Skeletal muscle cell (primary cell): Measurements from ENCODE around the gene SGSM1.

Experiments used
- DNase-seq: peaks from one replicate; pipeline ENCODE4 v3.0.0-alpha.2; 2010; ENCODE audit warnings: low read depth
- H3K4me3 ChIP-seq: 2 replicates; pipeline ENCODE4 v1.5.1; 2011; ENCODE audit warnings: low read depth, mild to moderate bottlenecking, control low read depth, low read length, moderate library complexity

SGSM1 gene

GRCh38 chr22:24806663-24807001, 621 bp downstream of the SGSM1 start:
- no peak overlapping the region for H3K4me3 ChIP-seq
- DNase-seq: no peak

DNA sequence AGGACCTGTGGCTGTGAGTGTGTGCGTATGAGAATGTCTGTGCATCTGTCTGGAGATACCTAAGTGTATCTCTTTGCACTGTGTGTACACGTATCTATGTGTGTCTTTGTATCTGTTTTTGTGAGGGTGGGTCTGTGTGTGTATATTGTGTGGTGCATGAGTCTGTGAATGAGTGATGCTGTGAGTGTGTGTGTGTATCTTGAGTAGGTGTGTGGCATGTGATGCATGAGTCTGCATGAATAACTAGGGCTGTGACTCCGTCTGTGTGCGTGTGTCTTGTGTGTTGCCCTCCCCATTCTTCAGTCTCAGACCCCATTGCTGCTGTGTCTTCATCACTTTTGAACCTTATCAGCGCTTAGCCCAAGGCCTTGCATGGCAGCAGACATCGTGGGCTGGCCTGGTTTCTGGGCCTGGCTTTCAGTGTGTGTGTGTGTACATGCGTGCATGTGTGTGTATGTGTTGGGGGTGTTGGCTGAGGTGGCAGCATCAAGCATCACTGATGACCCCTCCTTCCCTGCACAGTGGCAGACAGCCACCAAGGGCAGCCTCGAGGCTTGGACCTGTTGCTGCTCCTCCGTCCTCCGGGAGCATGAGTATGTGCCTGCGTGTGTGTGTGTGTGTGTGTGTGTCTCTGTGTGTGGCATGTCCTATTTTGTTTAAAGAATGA, 1.4 kb downstream of the SGSM1 start:
- H3K4me3 ChIP-seq: no peak overlapping the region
- DNase-seq: no peak

DNA sequence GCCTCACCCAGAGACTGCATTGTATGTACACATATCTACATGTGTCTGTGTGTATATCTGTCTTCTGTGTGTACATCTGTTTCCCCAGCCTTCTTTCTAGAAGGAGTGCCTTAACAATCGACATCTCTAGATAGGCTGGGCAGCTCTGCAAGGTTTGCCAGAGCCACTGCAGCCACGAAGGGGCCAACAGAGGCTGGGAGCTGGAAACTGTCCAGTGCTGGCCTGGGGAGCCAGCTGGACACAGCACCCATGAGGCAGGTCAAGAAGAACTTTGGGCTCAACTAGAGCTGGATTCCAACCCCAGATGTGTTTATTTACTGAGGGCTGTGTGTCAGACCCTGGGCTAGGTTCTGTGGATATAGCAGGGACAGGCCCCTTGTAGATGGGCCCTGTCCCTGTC, 3.3 kb downstream of the SGSM1 start:
- DNase-seq: no peak
- H3K4me3 ChIP-seq: no peak overlapping the region

DNA sequence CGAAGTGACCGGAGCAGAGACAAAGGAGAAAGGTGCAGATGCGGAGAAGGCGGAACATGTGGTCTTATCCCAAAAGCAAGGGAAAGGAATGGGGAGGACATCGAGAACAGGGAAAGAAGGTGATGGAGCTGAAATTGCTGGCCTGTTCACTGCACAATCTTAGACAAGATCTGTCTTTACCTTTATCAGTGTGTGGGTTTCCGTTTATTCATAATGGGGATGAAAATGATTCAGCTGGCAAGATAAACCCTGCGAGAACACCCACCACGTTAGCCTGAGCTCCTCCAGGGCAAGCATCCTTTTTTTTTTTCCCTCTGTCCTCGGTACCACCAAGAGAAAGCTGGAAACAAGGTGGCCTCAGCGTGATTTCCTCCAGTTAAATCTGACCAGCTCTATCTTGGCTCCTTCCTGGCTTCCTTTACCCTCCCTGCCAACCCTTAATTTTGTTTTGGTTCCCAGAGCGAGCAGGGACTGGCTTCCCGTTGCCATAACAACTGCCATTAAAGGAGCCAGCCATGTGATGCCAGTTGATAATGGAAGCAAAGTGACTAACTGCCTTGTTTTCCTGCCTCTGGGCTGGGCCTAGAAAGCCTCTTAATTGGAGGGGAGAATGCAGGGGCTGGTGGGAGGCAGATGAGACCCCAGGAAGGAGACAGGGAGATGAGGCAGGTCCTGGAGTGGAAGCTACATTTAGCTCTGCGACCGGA, 4.2 kb downstream of the SGSM1 start:
- no peak for DNase-seq
- H3K4me3 ChIP-seq: no peak overlapping the region

DNA sequence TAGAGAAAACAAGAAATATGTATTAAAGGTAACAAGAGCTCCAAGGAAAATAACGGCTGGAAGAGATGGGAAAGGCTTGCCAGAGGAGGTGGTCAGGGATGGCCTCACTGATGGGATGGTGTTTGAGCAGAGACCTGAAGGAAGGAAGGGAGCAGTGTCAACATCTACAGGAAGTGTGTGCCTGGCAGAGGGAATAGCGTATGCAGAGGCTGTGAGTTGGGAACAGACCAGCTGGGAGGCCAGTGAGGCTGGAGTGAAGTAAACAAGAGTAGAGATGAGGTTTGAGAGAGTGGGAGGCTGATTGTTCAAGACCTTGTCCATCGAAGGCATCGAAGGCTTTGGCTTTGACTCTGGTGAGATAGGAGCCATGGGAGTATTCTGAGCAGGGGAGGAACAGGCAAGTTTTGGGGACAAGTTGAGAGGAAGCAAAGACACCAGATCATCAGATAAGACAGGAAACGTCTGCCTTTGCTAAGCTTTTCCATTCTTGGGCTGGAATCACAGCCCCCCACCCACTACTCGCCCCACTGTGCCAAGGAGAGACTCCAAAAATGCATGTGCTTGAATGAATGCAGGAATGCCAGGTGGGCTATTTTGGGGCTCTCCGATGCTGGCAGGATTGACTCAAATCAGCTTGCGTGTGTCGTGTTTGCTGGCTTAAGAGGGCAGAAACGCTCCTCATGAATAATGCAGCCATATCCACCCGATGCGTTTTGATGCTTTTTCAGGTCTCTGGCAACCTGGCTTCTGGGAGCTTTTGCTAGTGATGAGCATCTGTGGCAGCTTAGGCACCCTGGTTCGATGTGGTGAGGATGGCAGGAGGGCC, 7.2 kb downstream of the SGSM1 start:
- H3K4me3 ChIP-seq: no peak overlapping the region
- no peak for DNase-seq

DNA sequence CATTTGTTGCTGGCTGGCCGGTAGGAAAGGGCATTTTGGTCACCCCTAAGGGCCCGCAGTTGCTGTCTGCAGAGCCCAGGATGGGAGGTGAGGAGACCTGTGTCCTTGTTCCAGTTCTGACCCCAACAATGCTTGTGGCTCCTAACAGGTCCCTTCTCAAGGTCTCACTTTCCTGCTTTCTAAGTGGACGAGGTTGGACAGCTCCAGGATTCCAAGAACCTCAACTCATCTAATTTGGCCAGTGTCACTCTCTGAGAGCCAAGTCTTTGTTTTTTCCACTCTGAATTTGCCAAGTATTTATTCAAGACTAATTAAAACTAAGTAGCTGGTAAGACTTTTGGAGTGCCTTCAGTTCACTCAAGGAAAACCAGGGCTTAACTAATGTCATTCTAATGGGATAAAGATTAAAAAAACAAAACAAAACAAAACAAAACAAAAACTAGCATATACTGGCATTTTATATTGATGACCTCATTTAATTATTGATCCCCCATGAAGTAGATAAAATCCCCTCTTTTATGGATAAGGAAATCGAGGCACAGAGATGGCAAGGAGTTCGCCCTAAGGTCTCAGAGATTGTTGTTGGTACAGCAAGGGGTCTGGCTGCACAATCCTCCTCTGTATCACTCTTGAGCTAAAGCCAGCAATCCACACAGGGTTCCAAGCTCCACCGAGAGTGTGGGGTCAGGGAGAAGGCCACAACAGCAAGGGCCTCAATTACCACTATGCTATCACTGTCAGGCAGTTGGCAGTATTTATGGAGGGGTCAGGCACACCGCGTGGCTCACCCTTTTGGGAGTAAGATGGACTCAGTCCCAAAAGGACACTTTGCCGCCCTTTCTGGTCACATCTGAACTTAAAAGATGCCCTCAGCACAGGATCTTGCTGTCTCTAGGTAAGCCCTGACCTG, 8.1 kb downstream of the SGSM1 start:
- no peak for DNase-seq
- H3K4me3 ChIP-seq: no peak overlapping the region

DNA sequence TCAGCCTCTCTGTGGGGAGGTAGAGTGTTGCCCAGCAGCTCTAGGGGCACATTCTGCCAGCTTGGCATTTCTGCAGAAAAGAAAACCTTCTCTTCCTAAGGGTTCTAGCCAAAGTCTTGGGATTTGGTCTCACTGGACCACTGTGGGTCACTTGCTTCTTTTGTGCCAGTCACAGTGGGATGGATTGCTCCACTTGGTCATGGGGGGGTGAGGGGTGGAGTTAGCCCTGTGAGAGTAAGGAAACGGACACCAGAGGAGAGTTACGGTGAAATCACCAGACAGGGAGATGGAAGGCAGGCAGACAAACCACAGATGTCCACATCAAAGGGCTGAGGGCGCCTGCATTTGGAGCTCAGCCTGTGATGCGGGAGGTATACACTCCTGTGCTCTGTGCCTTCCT, 10.8 kb downstream of the SGSM1 start:
- DNase-seq: no peak
- no peak overlapping the region for H3K4me3 ChIP-seq

DNA sequence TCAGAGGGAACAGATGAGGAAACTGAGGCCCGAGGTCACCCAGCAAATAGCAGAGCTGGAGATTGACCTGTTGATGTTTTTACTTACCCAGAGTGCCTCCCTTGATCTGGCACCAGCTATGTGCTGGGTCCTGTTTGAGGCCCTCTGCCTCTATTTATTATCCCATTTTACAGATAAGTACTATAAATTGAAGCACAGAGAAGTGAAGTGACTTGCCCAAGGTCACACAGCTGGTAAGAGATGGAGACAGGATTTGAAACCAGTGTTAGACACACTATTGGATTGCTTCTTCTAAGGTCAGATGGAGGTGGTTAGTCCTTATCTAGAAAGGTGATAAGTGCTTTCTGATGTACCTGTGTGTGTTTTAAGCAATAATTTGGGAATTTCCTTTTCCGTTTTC, 13.5 kb downstream of the SGSM1 start:
- H3K4me3 ChIP-seq: no peak overlapping the region
- no peak for DNase-seq

DNA sequence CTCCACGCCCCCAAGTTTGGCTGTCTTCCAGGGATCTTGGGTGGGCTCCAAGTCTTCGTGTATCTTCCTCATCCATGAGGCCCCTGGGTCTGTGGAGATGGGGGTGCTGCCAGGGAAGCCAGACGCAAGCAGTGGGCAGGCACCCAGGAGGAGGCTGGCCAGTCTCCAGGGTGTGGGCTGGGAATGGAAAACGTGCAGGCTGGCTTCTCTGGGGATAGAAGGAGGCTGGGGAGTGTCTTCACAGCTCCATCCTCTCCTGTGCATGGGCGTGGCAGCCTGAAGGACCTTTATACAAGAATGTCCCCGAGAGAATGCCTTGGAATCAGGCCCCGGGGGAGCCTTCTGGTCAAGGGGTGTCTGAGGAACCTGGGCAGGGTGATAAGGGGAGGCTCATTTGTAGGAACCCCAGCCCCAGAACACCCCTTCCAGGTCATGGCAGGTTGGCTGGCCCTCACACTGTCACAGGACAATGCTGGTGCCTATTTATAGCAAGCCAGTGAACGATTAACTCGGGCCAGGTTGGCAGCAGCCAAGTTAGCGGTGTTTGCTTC, 14.0 kb downstream of the SGSM1 start:
- no peak overlapping the region for H3K4me3 ChIP-seq
- DNase-seq: no peak

DNA sequence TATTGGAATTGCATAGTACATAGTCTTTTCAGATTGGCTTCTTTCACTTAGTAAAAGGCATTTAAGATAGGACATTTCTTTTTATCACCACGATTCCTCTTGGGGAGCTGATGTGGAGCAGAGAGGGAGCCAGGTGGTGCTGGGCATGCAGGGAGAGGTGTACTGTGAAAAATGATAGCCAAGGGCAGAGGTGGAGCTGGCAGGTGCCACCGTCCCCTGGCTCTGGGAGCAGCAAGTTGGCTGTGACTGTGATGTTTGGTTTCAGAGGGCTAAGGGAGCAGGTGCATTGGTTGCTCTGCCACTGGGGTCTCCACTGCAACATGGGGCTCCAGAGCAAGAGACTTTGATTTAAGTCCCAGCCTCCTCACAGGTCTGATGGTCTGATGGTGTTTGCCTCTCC, 16.5 kb downstream of the SGSM1 start:
- DNase-seq: no peak
- no peak overlapping the region for H3K4me3 ChIP-seq

DNA sequence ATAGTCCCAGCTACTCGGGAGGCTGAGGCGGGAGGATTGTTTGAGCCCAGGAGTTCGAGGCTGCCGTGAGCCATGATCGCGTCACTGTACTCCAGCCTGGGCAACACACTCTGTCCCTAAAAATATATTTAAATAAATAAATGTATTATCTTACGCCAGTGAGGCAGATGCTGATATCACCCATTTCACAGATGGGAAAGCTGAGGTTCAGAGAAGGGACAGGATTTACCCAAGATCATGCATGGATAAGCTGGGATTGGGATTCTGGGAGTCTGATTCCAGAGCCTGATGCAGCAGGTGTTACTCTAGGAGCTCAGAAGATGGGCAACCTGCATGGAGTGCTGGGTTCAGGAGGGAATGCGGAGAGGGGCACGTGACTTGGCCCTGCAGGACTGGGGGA, 17.8 kb downstream of the SGSM1 start:
- no peak for DNase-seq
- H3K4me3 ChIP-seq: no peak overlapping the region

- no peak overlapping the region for H3K4me3 ChIP-seq
- DNase-seq: no peak
Observed at GRCh38 chr22:24824250-24824649, 18.2 kb downstream of the SGSM1 start.

- H3K4me3 ChIP-seq: no peak overlapping the region
- no peak for DNase-seq
Observed at GRCh38 chr22:24824915-24825314, 18.9 kb downstream of the SGSM1 start.

GRCh38 chr22:24826710-24827285, 20.8 kb downstream of the SGSM1 start:
- DNase-seq: no peak
- H3K4me3 ChIP-seq: no peak overlapping the region

DNA sequence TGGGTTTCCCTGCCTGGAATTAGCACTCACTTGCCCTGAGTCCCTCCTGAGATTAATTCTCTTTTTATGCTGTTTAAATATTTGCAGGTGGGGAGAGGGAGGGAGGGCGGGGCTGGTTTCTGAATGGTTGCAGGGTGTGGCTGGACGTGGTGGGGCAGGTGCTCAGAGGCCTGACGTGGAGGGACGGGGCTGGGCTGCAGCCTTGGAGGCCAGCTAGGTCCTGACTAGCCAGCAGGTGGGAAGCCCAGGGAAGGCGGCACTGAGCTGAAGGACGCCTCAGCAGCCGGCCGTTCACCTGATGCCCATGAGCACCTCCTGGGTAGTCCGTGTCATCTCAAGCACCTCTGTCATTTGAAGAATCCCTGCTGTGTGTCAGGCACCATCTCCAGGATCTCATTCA, 21.3 kb downstream of the SGSM1 start:
- no peak overlapping the region for H3K4me3 ChIP-seq
- DNase-seq: no peak

- H3K4me3 ChIP-seq: no peak overlapping the region
- DNase-seq: no peak
Observed at GRCh38 chr22:24830205-24830979, 24.4 kb downstream of the SGSM1 start.

DNA sequence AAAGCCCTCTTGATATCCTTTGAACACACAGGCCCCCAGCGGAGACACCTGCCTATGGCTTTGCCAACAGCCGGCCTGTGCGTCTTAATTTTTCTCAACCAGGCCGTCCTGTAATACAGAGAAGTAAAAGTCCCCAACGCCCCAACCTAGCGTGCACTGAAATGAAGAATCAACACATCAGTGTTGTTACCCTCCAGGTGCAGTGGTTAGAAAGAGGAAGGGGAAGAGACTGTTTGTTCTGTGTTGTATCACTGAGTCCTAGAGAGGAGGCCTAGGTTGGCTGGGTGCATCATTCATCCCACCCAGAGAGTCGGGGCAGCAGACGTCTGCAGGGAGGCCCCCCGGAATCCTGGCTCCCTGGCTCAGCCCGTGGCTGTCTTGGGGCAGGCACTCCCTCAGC, 25.7 kb downstream of the SGSM1 start:
- no peak overlapping the region for H3K4me3 ChIP-seq
- DNase-seq: no peak

GRCh38 chr22:24833881-24834495, 28.0 kb downstream of the SGSM1 start:
- DNase-seq: no peak
- no peak overlapping the region for H3K4me3 ChIP-seq
